A673 (cell line): ENCODE measurements around the gene THBS3. TPM values are rescaled to one million over a fixed set of nuclear protein-coding genes. Genes with fewer than 3 reads are reported as not detected.
"Not testable (repeated sequence)": the region's sequence is repeated elsewhere in the genome, so short reads cannot be mapped to it uniquely, and the experiment has no call there.

Experiments used
- BruUV-seq: library from RNA; stranded (reverse); fragments of 400-500 nt; replicated peaks from 2 replicates; lab custom pipeline; 2021; lab: Mats Ljungman, UMichigan
- CTCF ChIA-PET: fragments of 300-600 bp; sonication (Branson Sonifier 250); formaldehyde crosslinking; loops from one replicate; lab custom pipeline; 2022; ENCODE audit warnings: antibody characterized with exemption; lab: Charles Lee
- POLR2A ChIA-PET: fragments of 300-600 bp; sonication (Branson Sonifier 250); formaldehyde crosslinking; loops from one replicate; lab custom pipeline; 2022; ENCODE audit warnings: antibody characterized with exemption; ENCODE audit not compliant: low non-redundant PET; lab: Charles Lee
- DNase-seq: peaks from one replicate; pipeline ENCODE4 v3.0.0-alpha.2; 2015; ENCODE audit warnings: low spot score
- H3K27ac ChIP-seq: fragments of 200-600 bp; sonication (generic); 2 replicates; pipeline ENCODE4 v1.5.1; 2016; ENCODE audit warnings: mixed run types, low read depth, mild to moderate bottlenecking, mixed read lengths, antibody characterized with exemption, low read length; ENCODE audit not compliant: poor library complexity, severe bottlenecking
- H3K27me3 ChIP-seq: fragments of 200-600 bp; sonication (generic); replicated peaks from 2 replicates; pipeline ENCODE4 v1.6.1; 2017; ENCODE audit warnings: mixed run types, low read depth, mild to moderate bottlenecking, mixed read lengths, antibody characterized with exemption, low read length; ENCODE audit not compliant: insufficient read depth, poor library complexity
- H3K36me3 ChIP-seq: fragments of 200-600 bp; sonication (generic); 2 replicates; pipeline ENCODE4 v1.6.1; 2016; ENCODE audit warnings: mixed run types, mild to moderate bottlenecking, mixed read lengths, antibody characterized with exemption, low read length; ENCODE audit not compliant: insufficient read depth, poor library complexity, severe bottlenecking
- H3K4me1 ChIP-seq: fragments of 200-600 bp; sonication (generic); 2 replicates; pipeline ENCODE4 v1.6.1; 2017; ENCODE audit warnings: mixed run types, mild to moderate bottlenecking, mixed read lengths, antibody characterized with exemption, low read length; ENCODE audit not compliant: insufficient read depth, poor library complexity, severe bottlenecking
- H3K4me3 ChIP-seq: fragments of 200-600 bp; sonication (generic); 2 replicates; pipeline ENCODE4 v1.5.1; 2016; ENCODE audit warnings: low read depth, mixed run types, mild to moderate bottlenecking, mixed read lengths, low read length; ENCODE audit not compliant: poor library complexity, severe bottlenecking
- H3K9me3 ChIP-seq: fragments of 200-600 bp; sonication (generic); 2 replicates; pipeline ENCODE4 v1.6.1; 2016; ENCODE audit warnings: mixed run types, low read depth, mild to moderate bottlenecking, mixed read lengths, antibody characterized with exemption, low read length; ENCODE audit not compliant: poor library complexity, severe bottlenecking
- CTCF ChIP-seq: fragments of 300-800, 200-600 bp; sonication (generic); conservative IDR thresholded peaks from 2 replicates; pipeline ENCODE4 v1.5.1; 2017; ENCODE audit warnings: low read depth, mild to moderate bottlenecking, antibody characterized with exemption, low read length, moderate library complexity, mixed read lengths
- EZH2 ChIP-seq: fragments of 200-600 bp; sonication (generic); IDR thresholded peaks from 2 replicates; pipeline ENCODE4 v1.6.1; 2017; ENCODE audit warnings: borderline replicate concordance, low read depth, mild to moderate bottlenecking, mixed read lengths, antibody characterized with exemption, low read length; ENCODE audit not compliant: poor library complexity, severe bottlenecking
- intact Hi-C: fragments of 100-400 bp; cut with micrococcal nuclease; formaldehyde crosslinking; loops from one replicate; pipeline ENCODE4 v1.10.0; 2022; ENCODE audit not compliant: unreplicated experiment
- total RNA-seq: library from RNA; stranded (reverse); gene quantifications from 2 replicates; pipeline ENCODE4 v1.2.3, GENCODE V29; 2021

The THBS3 gene
- total RNA-seq, 1 experiment from 2014 or later, result 23.2 TPM

- intact Hi-C loops, result loop anchor here (1.0 to 10.0 kb wide), 4 partner anchors 26 to 342 kb away; partner anchors contain the start of genes HCN3 and RUSC1
- peak; percentile 98 for DNase-seq
- TF ChIP-seq CTCF (peak; percentile 100), EZH2 (no peak)
- Histone ChIP-seq H3K9me3 (no peaks in the 10 kb centered on the region), H3K27ac (peak overlapping the region; percentile 80), H3K36me3 (peaks cover 25% of the 10 kb centered on the region), H3K4me1 (peaks cover 23% of the 10 kb centered on the region), H3K27me3 (no peaks in the 10 kb centered on the region), H3K4me3 (peak overlapping the region; percentile 42)
- ChIA-PET POLR2A (no interaction called here), CTCF (interaction anchor here (0.5 to 2.6 kb wide), 15 partner anchors 10 to 398 kb away, joined by 3 to 28 read pairs (median 6); partner anchors contain the start of genes CLK2, FDPS, KRTCAP2 and PMVK)
- no TSS peak for BruUV-seq
Measured at GRCh38 chr1:155250633-155251449, 43.1 kb upstream of the THBS3 start.

GRCh38 chr1:155250246-155250632 lies 42.5 kb upstream of the THBS3 start:
- Histone ChIP-seq H3K27ac (peak overlapping the region; percentile 80), H3K4me3 (peak overlapping the region; percentile 42), H3K27me3 (no peaks in the 10 kb centered on the region), H3K36me3 (peaks cover 25% of the 10 kb centered on the region), H3K9me3 (no peaks in the 10 kb centered on the region), H3K4me1 (peaks cover 22% of the 10 kb centered on the region)
- TF ChIP-seq EZH2 (no peak), CTCF (no peak)
- BruUV-seq, result no TSS peak
- ChIA-PET CTCF (interaction anchor here (0.5 to 2.6 kb wide), 13 partner anchors 9 to 398 kb away, joined by 3 to 28 read pairs (median 6); partner anchors contain the start of genes CLK2, FDPS, KRTCAP2 and RUSC1), POLR2A (no interaction called here)
- intact Hi-C loops, result loop anchor here (1.0 to 10.0 kb wide), 4 partner anchors 27 to 343 kb away; partner anchors contain the start of genes HCN3 and RUSC1
- no peak for DNase-seq

GRCh38 chr1:155247667-155248553 lies 40.2 kb upstream of the THBS3 start:
- CTCF ChIA-PET, result interaction anchor here (0.5 kb wide), 1 partner anchor 44 kb away, joined by 6 read pairs; no protein-coding TSS in a partner anchor
- BruUV-seq, result no TSS peak
- H3K27ac ChIP-seq, result no peak overlapping the region
- intact Hi-C loops, result no loop called here
- POLR2A ChIA-PET, result no interaction called here
- peaks cover 29% of the 10 kb centered on the region for H3K4me1 ChIP-seq
- TF ChIP-seq EZH2, result no peak
- no peaks in the 10 kb centered on the region for H3K27me3 ChIP-seq
- DNase-seq, result no peak
- H3K9me3 ChIP-seq, result no peaks in the 10 kb centered on the region
- H3K4me3 ChIP-seq, result no peak overlapping the region
- H3K36me3 ChIP-seq, result peaks cover 25% of the 10 kb centered on the region

GRCh38 chr1:155246796-155247195 lies 39.1 kb upstream of the THBS3 start:
- H3K4me1 ChIP-seq, result peaks cover 36% of the 10 kb centered on the region
- H3K4me3 ChIP-seq, BruUV-seq, H3K9me3 ChIP-seq, intact Hi-C loops, CTCF ChIA-PET, POLR2A ChIA-PET, DNase-seq, H3K27ac ChIP-seq, H3K27me3 ChIP-seq: not testable (repeated sequence)
- peaks cover 25% of the 10 kb centered on the region for H3K36me3 ChIP-seq
